Mesenchymal stem cell (in vitro differentiated cells and primary cell): Measurements from ENCODE around the gene ARHGAP23.

Experiments used
- DNase-seq: peaks from one replicate; pipeline ENCODE4 v3.0.0-alpha.2; 2013
- H2AFZ ChIP-seq: one replicate; pipeline ENCODE4 v1.6.1; 2013; ENCODE audit warnings: low read depth, mild to moderate bottlenecking, control low read depth, inconsistent platforms, low read length, moderate library complexity
- H2AK5ac ChIP-seq: 2 replicates; pipeline ENCODE4 v1.6.1; 2013; ENCODE audit warnings: low read length, moderate library complexity, mild to moderate bottlenecking, inconsistent platforms; ENCODE audit not compliant: severe bottlenecking
- H2BK120ac ChIP-seq: one replicate; pipeline ENCODE4 v1.6.1; 2013; ENCODE audit warnings: low read depth, mild to moderate bottlenecking, inconsistent platforms, low read length, moderate library complexity
- H2BK12ac ChIP-seq, 2 experiments: one replicate each; pipeline ENCODE4 v1.6.1; 2013; ENCODE audit warnings: inconsistent platforms in 2 of 2, low read length in 2 of 2, mild to moderate bottlenecking in 2 of 2, moderate library complexity in 2 of 2, control low read depth in 1 of 2
- H2BK15ac ChIP-seq: one replicate; pipeline ENCODE4 v1.6.1; 2013; ENCODE audit warnings: mild to moderate bottlenecking, low read depth, inconsistent platforms; ENCODE audit not compliant: poor library complexity, severe bottlenecking
- H2BK5ac ChIP-seq: 2 replicates; pipeline ENCODE4 v1.6.1; 2013; ENCODE audit warnings: low read depth, mild to moderate bottlenecking, low read length, control low read depth, inconsistent platforms; ENCODE audit not compliant: poor library complexity, severe bottlenecking
- H3K14ac ChIP-seq, 2 experiments: one replicate each; pipeline ENCODE4 v1.6.1; 2013; ENCODE audit warnings: inconsistent platforms in 2 of 2, low read length in 2 of 2, control low read depth in 1 of 2, mild to moderate bottlenecking in 1 of 2, moderate library complexity in 1 of 2
- H3K18ac ChIP-seq, 2 experiments: one replicate each; pipeline ENCODE4 v1.6.1; 2013; ENCODE audit warnings: inconsistent platforms in 2 of 2, low read length in 2 of 2, control low read depth in 1 of 2, low read depth in 1 of 2, mild to moderate bottlenecking in 1 of 2
- H3K23ac ChIP-seq, 2 experiments: one replicate each; pipeline ENCODE4 v1.6.1; 2013; ENCODE audit warnings: inconsistent platforms in 2 of 2, low read length in 2 of 2, mild to moderate bottlenecking in 2 of 2, moderate library complexity in 2 of 2, control low read depth in 1 of 2
- H3K27ac ChIP-seq: 2 replicates; pipeline ENCODE4 v1.5.1; 2013; ENCODE audit warnings: mild to moderate bottlenecking, moderate library complexity, low read length, control low read depth, inconsistent platforms; ENCODE audit not compliant: poor library complexity, severe bottlenecking
- H3K27me3 ChIP-seq, 2 experiments: 2 replicates each; pipeline versions ENCODE4 v1.6.1 to v1.7.0; 2013; ENCODE audit warnings: low read length in 2 of 2, mild to moderate bottlenecking in 2 of 2, moderate library complexity in 2 of 2, control low read depth in 1 of 2, inconsistent platforms in 1 of 2; ENCODE audit not compliant: control insufficient read depth in 1 of 2, insufficient read depth in 1 of 2
- H3K36me3 ChIP-seq, 2 experiments: 2 replicates each; pipeline versions ENCODE4 v1.6.1 to v1.7.0; 2013; ENCODE audit warnings: low read length in 2 of 2, control low read depth in 1 of 2, inconsistent platforms in 1 of 2, low read depth in 1 of 2, mild to moderate bottlenecking in 1 of 2; ENCODE audit not compliant: insufficient read depth in 2 of 2, control insufficient read depth in 1 of 2
- H3K4ac ChIP-seq, 2 experiments: one replicate each; pipeline ENCODE4 v1.6.1; 2013; ENCODE audit warnings: inconsistent platforms in 2 of 2, low read length in 2 of 2, mild to moderate bottlenecking in 2 of 2, moderate library complexity in 2 of 2, control low read depth in 1 of 2, low read depth in 1 of 2
- H3K4me1 ChIP-seq: 2 replicates; pipeline ENCODE4 v1.6.1; 2013; ENCODE audit warnings: low read depth, low read length, control low read depth; ENCODE audit not compliant: control insufficient read depth, insufficient read depth
- H3K4me2 ChIP-seq: 2 replicates; pipeline ENCODE4 v1.6.1; 2013; ENCODE audit warnings: low read length, mild to moderate bottlenecking, inconsistent platforms; ENCODE audit not compliant: poor library complexity, severe bottlenecking
- H3K4me3 ChIP-seq, 2 experiments: 2 replicates each; pipeline versions ENCODE4 v1.5.1 to v1.7.0; 2013; ENCODE audit warnings: low read length in 2 of 2, mild to moderate bottlenecking in 2 of 2, control low read depth in 1 of 2, low read depth in 1 of 2; ENCODE audit not compliant: insufficient read depth in 1 of 2
- H3K79me1 ChIP-seq: replicated peaks from 2 replicates; pipeline ENCODE4 v1.6.1; 2013; ENCODE audit warnings: mild to moderate bottlenecking, control low read depth, low read length, inconsistent platforms; ENCODE audit not compliant: poor library complexity, severe bottlenecking
- H3K9ac ChIP-seq: 2 replicates; pipeline ENCODE4 v1.7.0; 2013; ENCODE audit warnings: mild to moderate bottlenecking, low read length, moderate library complexity
- H3K9me3 ChIP-seq: 2 replicates; pipeline ENCODE4 v1.7.0; 2013; ENCODE audit warnings: mild to moderate bottlenecking, low read length; ENCODE audit not compliant: control insufficient read depth
- H4K8ac ChIP-seq: one replicate; pipeline ENCODE4 v1.6.1; 2013; ENCODE audit warnings: inconsistent platforms, mild to moderate bottlenecking, low read length, moderate library complexity
- H4K91ac ChIP-seq: one replicate; pipeline ENCODE4 v1.6.1; 2013; ENCODE audit warnings: mild to moderate bottlenecking, low read length, inconsistent platforms
- WGBS: methylation state at CpG from one replicate; pipeline ENCODE4 v1.1.7; 2013; ENCODE audit warnings: mixed read lengths; 5-methylcytosine and 5-hydroxymethylcytosine counted together

The ARHGAP23 gene

DNA sequence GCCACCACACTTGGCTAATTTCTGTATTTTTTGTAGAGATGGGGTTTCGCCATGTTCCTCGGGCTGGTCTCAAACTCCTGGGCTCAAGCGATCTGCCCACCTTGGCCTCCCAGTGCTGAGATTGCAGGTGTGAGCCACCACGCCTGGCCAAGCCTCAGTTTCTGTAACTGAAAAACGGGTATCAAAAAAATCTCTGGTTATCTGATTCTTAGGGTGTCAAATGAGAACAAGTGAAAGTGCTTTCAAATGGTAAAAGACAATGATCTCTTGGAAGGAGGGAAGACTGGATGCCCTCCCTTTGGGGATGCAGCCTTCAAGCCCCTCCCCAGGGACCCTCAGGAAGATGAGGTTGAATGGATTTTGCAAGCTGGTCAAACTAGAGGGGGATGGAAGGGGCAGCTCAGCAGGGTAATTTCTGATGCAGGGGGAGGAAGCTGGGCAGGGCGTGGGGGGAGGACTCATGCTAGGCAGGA, 22.3 kb downstream of the ARHGAP23 start:
- peak; percentile 72 for DNase-seq

DNA sequence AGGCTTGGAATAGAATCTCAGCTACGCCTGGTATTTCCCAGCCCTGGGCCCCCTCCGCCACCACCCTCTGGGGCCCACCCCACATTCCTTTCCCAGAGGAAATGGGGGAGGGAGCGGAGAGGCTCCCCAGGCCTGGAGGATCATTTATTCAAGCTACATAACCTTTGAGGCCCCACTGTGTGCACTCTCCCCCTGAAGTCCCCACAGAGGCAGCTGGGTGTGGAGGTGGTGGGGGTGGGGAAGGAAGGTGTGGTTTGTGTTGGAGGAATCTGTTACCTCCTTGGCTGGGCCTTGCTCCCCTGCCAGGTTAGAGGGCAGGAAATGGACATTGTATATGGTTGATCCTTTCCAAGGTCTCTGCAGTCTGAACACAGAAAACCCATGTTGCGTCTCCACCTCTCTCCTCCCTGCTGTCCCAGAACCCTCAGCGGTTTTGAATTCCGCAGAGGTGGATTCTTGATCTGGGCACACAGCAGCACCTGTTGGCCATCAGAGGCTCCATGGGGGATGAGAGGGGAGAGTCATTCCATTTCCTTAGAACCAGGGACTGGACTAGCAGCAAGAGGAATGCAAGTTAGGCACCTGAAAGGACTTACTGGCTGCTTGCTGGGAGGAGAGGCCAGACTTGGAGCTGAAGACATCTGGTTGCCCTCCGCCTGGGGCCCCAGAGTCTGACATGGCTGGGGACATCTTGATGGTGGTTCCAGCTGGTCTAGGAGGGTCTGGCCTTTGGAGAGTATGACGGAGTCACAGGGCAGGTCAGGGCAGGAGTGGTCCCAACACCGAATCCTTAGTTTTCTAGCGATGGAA, 23.0 kb downstream of the ARHGAP23 start:
- under 1% methylated on average over 6 of the region's 10 CpGs for WGBS
- peak overlapping the region; percentile 41 for H3K9ac ChIP-seq
- H4K91ac ChIP-seq, result peak overlapping the region; percentile 93
- H3K27ac ChIP-seq, result peak overlapping the region; percentile 94
- peak overlapping the region; percentile 83 for H2BK5ac ChIP-seq
- no peaks in the 10 kb centered on the region for H3K79me1 ChIP-seq
- peak overlapping the region in 1 of 2 experiments; percentile 86 for H3K14ac ChIP-seq
- DNase-seq, result no peak
- peak overlapping the region; percentile 92 for H2AK5ac ChIP-seq
- peak overlapping the region; percentile 93 to 100 for H3K18ac ChIP-seq
- no peak overlapping the region for H2AFZ ChIP-seq
- peaks cover 0 to 6% of the 10 kb centered on the region in 2 experiments for H3K36me3 ChIP-seq
- peak overlapping the region; percentile 52 for H2BK15ac ChIP-seq
- peak overlapping the region; percentile 94 for H4K8ac ChIP-seq
- H3K9me3 ChIP-seq, result no peaks in the 10 kb centered on the region
- H3K4me3 ChIP-seq, result peak overlapping the region in 1 of 2 experiments; percentile 64
- H2BK12ac ChIP-seq, result peak overlapping the region; percentile 70 to 98
- H3K4me1 ChIP-seq, result peaks cover 72% of the 10 kb centered on the region
- peak overlapping the region in 1 of 2 experiments; percentile 94 for H3K23ac ChIP-seq
- peak overlapping the region; percentile 95 for H2BK120ac ChIP-seq
- H3K4me2 ChIP-seq, result peak overlapping the region; percentile 60
- H3K4ac ChIP-seq, result peak overlapping the region; percentile 66 to 100
- no peaks in the 10 kb centered on the region for H3K27me3 ChIP-seq

More for the DNA sequence above, 22.3 kb downstream of the ARHGAP23 start:
- H3K23ac ChIP-seq, result peak overlapping the region in 1 of 2 experiments; percentile 77
- no peak overlapping the region for H3K9ac ChIP-seq
- peak overlapping the region; percentile 20 to 100 for H3K4ac ChIP-seq
- no peaks in the 10 kb centered on the region for H3K27me3 ChIP-seq
- peak overlapping the region; percentile 94 for H3K27ac ChIP-seq
- H3K18ac ChIP-seq, result peak overlapping the region; percentile 23 to 100
- peak overlapping the region in 1 of 2 experiments; percentile 38 for H2BK12ac ChIP-seq
- H3K4me1 ChIP-seq, result peaks cover 65% of the 10 kb centered on the region
- H3K79me1 ChIP-seq, result no peaks in the 10 kb centered on the region
- peak overlapping the region; percentile 72 for H2AK5ac ChIP-seq
- no peak overlapping the region for H3K14ac ChIP-seq
- peak overlapping the region; percentile 95 for H2BK120ac ChIP-seq
- H3K36me3 ChIP-seq, result peaks cover 0 to 6% of the 10 kb centered on the region in 2 experiments
- no peaks in the 10 kb centered on the region for H3K9me3 ChIP-seq
- H3K4me3 ChIP-seq, result no peak overlapping the region
- peak overlapping the region; percentile 90 for H2BK5ac ChIP-seq
- H2BK15ac ChIP-seq, result peak overlapping the region; percentile 52
- no peak overlapping the region for H2AFZ ChIP-seq
- H3K4me2 ChIP-seq, result peak overlapping the region; percentile 60
- H4K91ac ChIP-seq, result peak overlapping the region; percentile 57
- peak overlapping the region; percentile 94 for H4K8ac ChIP-seq
- WGBS, result 42% methylated on average over 5 of the region's 6 CpGs

DNA sequence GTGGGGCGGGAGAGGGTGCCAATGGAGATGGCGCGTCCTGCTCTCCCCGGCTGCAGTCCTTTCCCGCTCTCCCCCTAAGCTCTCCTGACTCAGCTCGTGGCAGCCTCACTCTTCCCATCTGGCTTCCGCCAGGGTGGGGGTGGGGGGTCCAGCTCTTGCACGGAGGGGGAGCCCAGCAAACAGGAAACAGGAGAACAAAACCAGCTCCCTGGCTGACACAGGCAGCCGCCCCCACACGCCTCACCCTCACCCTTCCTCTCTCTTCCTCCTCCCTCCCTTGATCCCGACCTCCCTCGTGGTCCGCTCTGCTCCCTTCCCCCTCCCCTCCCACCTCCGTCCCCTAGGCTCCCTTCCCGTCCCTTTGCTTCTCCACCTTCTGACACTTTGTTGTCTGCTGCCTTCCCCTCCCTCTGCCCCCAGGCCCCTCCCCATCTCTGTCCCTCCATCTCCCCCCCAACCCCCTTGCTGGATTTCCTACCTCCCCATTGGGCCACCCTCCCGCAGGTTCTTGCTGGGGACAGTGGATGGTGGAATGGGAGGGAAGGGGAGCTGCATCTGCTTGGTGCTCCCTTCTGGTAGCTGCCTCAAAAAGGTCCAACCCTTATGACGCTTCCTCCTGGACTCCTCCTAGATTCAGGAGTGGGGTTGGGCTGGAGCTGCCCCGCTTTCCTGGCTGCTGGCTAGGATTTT, 23.7 kb downstream of the ARHGAP23 start:
- peak overlapping the region; percentile 93 for H4K91ac ChIP-seq
- peak overlapping the region; percentile 94 for H4K8ac ChIP-seq
- H3K9me3 ChIP-seq, result no peaks in the 10 kb centered on the region
- H2BK12ac ChIP-seq, result peak overlapping the region; percentile 50 to 99
- peak overlapping the region in 1 of 2 experiments; percentile 94 for H3K23ac ChIP-seq
- H3K18ac ChIP-seq, result peak overlapping the region; percentile 93 to 100
- peak overlapping the region; percentile 87 for H2BK5ac ChIP-seq
- H3K27ac ChIP-seq, result peak overlapping the region; percentile 94
- H3K4me2 ChIP-seq, result peak overlapping the region; percentile 60
- peaks cover 0 to 6% of the 10 kb centered on the region in 2 experiments for H3K36me3 ChIP-seq
- H2AK5ac ChIP-seq, result peak overlapping the region; percentile 92
- H3K14ac ChIP-seq, result peak overlapping the region in 1 of 2 experiments; percentile 86
- 3% methylated on average over 13 of the region's 18 CpGs for WGBS
- H3K9ac ChIP-seq, result peak overlapping the region; percentile 41
- no peak overlapping the region for H2AFZ ChIP-seq
- H2BK15ac ChIP-seq, result peak overlapping the region; percentile 52
- DNase-seq, result peak; percentile 94
- no peaks in the 10 kb centered on the region for H3K79me1 ChIP-seq
- peak overlapping the region in 1 of 2 experiments; percentile 64 for H3K4me3 ChIP-seq
- peak overlapping the region; percentile 95 for H2BK120ac ChIP-seq
- H3K27me3 ChIP-seq, result no peaks in the 10 kb centered on the region
- peak overlapping the region; percentile 66 to 100 for H3K4ac ChIP-seq
- peaks cover 76% of the 10 kb centered on the region for H3K4me1 ChIP-seq
